ENCODE measurements around the gene OMG. TPM values are rescaled to one million over a fixed set of nuclear protein-coding genes. Genes with fewer than 3 reads are reported as not detected.
A peak's percentile ranks its signal among the peaks of the same experiment; 100 is the strongest.

OMG gene
- total RNA-seq, 1 experiment from 2014 or later, result 0.16 TPM

- no peak for DNase-seq (ENCODE audit: unreplicated experiment)
- CTCF ChIA-PET, result no interaction called here
- intact Hi-C loops (cut with micrococcal nuclease), result no loop called here
- Mint-ChIP-seq H3K4me3 (ENCODE audit: unreplicated experiment) (no peak overlapping the region), H3K9me3 (ENCODE audit: unreplicated experiment) (no peaks in the 10 kb centered on the region), H3K27ac (ENCODE audit: low read depth, unreplicated experiment) (no peak overlapping the region), H3K4me1 (ENCODE audit: insufficient read depth, unreplicated experiment) (peaks cover 25% of the 10 kb centered on the region), H3K27me3 (ENCODE audit: insufficient read depth, unreplicated experiment) (no peaks in the 10 kb centered on the region), H3K36me3 (ENCODE audit: insufficient read depth, unreplicated experiment) (peaks cover 13% of the 10 kb centered on the region)
- BruUV-seq (replicated peaks), result no TSS peak
- TF ChIP-seq CTCF (IDR thresholded peaks at IDR 0.05; ENCODE audit: unreplicated experiment), result no peak
- POLR2A ChIA-PET, result interaction anchor here (0.6 to 1.4 kb wide), 3 partner anchors 9 to 44 kb away, joined by 3 to 5 read pairs (median 3); no protein-coding TSS in a partner anchor
These were observed 14.5 kb upstream of the OMG start for GRCh38 chr17:31311526-31311925.

GRCh38 chr17:31310886-31311285, 13.8 kb upstream of the OMG start:
- CTCF ChIA-PET, result no interaction called here
- peaks cover 15% of the 10 kb centered on the region for H3K36me3 Mint-ChIP-seq (ENCODE audit: insufficient read depth, unreplicated experiment)
- POLR2A ChIA-PET, result interaction anchor here (0.6 to 1.4 kb wide), 2 partner anchors 8 to 97 kb away, joined by 4 to 5 read pairs; no protein-coding TSS in a partner anchor
- intact Hi-C loops (cut with micrococcal nuclease), result no loop called here
- TF ChIP-seq CTCF (IDR thresholded peaks at IDR 0.05; ENCODE audit: unreplicated experiment), result no peak
- H3K4me1 Mint-ChIP-seq (ENCODE audit: insufficient read depth, unreplicated experiment), result peaks cover 28% of the 10 kb centered on the region
- H3K27me3 Mint-ChIP-seq (ENCODE audit: insufficient read depth, unreplicated experiment), result no peaks in the 10 kb centered on the region
- DNase-seq (ENCODE audit: unreplicated experiment), result no peak
- no peaks in the 10 kb centered on the region for H3K9me3 Mint-ChIP-seq (ENCODE audit: unreplicated experiment)
- no TSS peak for BruUV-seq (replicated peaks)
- no peak overlapping the region for H3K27ac Mint-ChIP-seq (ENCODE audit: low read depth, unreplicated experiment)
- no peak overlapping the region for H3K4me3 Mint-ChIP-seq (ENCODE audit: unreplicated experiment)

GRCh38 chr17:31310260-31310659, 13.2 kb upstream of the OMG start:
- Mint-ChIP-seq H3K36me3 (ENCODE audit: insufficient read depth, unreplicated experiment) (peaks cover 21% of the 10 kb centered on the region), H3K9me3 (ENCODE audit: unreplicated experiment) (no peaks in the 10 kb centered on the region), H3K4me3 (ENCODE audit: unreplicated experiment) (no peak overlapping the region), H3K4me1 (ENCODE audit: insufficient read depth, unreplicated experiment) (peaks cover 31% of the 10 kb centered on the region), H3K27ac (ENCODE audit: low read depth, unreplicated experiment) (peak overlapping the region; percentile 25), H3K27me3 (ENCODE audit: insufficient read depth, unreplicated experiment) (no peaks in the 10 kb centered on the region)
- TF ChIP-seq CTCF (IDR thresholded peaks at IDR 0.05; ENCODE audit: unreplicated experiment), result no peak
- intact Hi-C loops (cut with micrococcal nuclease), result no loop called here
- no peak for DNase-seq (ENCODE audit: unreplicated experiment)
- POLR2A ChIA-PET, result interaction anchor here (0.6 kb wide), 1 partner anchor 96 kb away, joined by 4 read pairs; no protein-coding TSS in a partner anchor
- CTCF ChIA-PET, result no interaction called here
- BruUV-seq (replicated peaks), result no TSS peak

- no peak for TF ChIP-seq CTCF (IDR thresholded peaks at IDR 0.05; ENCODE audit: unreplicated experiment)
- CTCF ChIA-PET, result no interaction called here
- peaks cover 31% of the 10 kb centered on the region for H3K4me1 Mint-ChIP-seq (ENCODE audit: insufficient read depth, unreplicated experiment)
- no peaks in the 10 kb centered on the region for H3K9me3 Mint-ChIP-seq (ENCODE audit: unreplicated experiment)
- H3K27me3 Mint-ChIP-seq (ENCODE audit: insufficient read depth, unreplicated experiment), result no peaks in the 10 kb centered on the region
- intact Hi-C loops (cut with micrococcal nuclease), result no loop called here
- no peak overlapping the region for H3K4me3 Mint-ChIP-seq (ENCODE audit: unreplicated experiment)
- no TSS peak for BruUV-seq (replicated peaks)
- POLR2A ChIA-PET, result no interaction called here
- H3K36me3 Mint-ChIP-seq (ENCODE audit: insufficient read depth, unreplicated experiment), result peaks cover 27% of the 10 kb centered on the region
- peak overlapping the region; percentile 25 for H3K27ac Mint-ChIP-seq (ENCODE audit: low read depth, unreplicated experiment)
- no peak for DNase-seq (ENCODE audit: unreplicated experiment)
These were observed 12.5 kb upstream of the OMG start for GRCh38 chr17:31309556-31309955.
